Transverse colon (tissue), 4 donors: ENCODE measurements around the gene COX7A2. TPM values are rescaled to one million over a fixed set of nuclear protein-coding genes. Genes with fewer than 3 reads are reported as not detected.
A peak's percentile ranks its signal among the peaks of the same experiment; 100 is the strongest.

ENCODE experiments used
- DNase-seq: peaks from one replicate; pipeline ENCODE4 v3.0.0-alpha.2; 2019
- H3K27ac ChIP-seq, 4 donors: fragments of 200-600 bp; sonication (generic); 2 replicates each; pipeline ENCODE4 v1.5.1; 2016 to 2018; ENCODE audit warnings: inconsistent platforms in 4 of 4
- H3K27me3 ChIP-seq: fragments of 200-600 bp; sonication (generic); 2 replicates; pipeline ENCODE4 v1.5.1; 2017; ENCODE audit warnings: inconsistent platforms
- H3K36me3 ChIP-seq, 4 donors: fragments of 200-600 bp; sonication (generic); 2 replicates each; pipeline ENCODE4 v1.5.1; 2017 to 2019; ENCODE audit warnings: inconsistent platforms in 4 of 4
- H3K4me1 ChIP-seq, 4 donors: fragments of 200-600 bp; sonication (generic); 2 replicates each; pipeline ENCODE4 v1.5.1; 2017 to 2020; ENCODE audit warnings: inconsistent platforms in 4 of 4
- H3K4me3 ChIP-seq, 4 donors: fragments of 200-600 bp; sonication (generic); 1 replicate in 1 of 4; 2 replicates in 3 of 4; pipeline versions ENCODE4 v1.5.1 to v1.6.1; 2017 to 2019; ENCODE audit warnings: inconsistent platforms in 4 of 4
- H3K9me3 ChIP-seq, 2 donors: fragments of 200-600 bp; sonication (generic); 2 replicates each; pipeline ENCODE4 v1.5.1; 2017 to 2019; ENCODE audit warnings: inconsistent platforms in 2 of 2
- EP300 ChIP-seq: sonication (generic); formaldehyde crosslinking; IDR thresholded peaks from one replicate; pipeline ENCODE4 v1.6.1; 2017; ENCODE audit warnings: antibody characterized with exemption, low read depth
- POLR2A ChIP-seq: fragments of 450-650 bp; IDR thresholded peaks from one replicate; pipeline ENCODE4 v1.6.1; 2016; ENCODE audit warnings: antibody characterized with exemption, mild to moderate bottlenecking, moderate library complexity
- POLR2AphosphoS5 ChIP-seq, 3 donors: sonication (generic); formaldehyde crosslinking; IDR thresholded peaks; one replicate each; pipeline ENCODE4 v1.6.1; 2016; ENCODE audit warnings: antibody characterized with exemption in 3 of 3
- WGBS, 2 donors: methylation state at CpG; one replicate each; pipeline ENCODE4 v1.1.5; 2018; ENCODE audit warnings: low coverage in 1 of 2; 5-methylcytosine and 5-hydroxymethylcytosine counted together
- in situ Hi-C, 4 donors: fragments of 200-750 bp; cut with MboI; loops; one replicate each; pipeline versions ENCODE4 v1.15.0 to v1.15.1; 2017; ENCODE audit warnings: low sequenced_read_pairs in 3 of 4, low pct_ligation_motif_present in 1 of 4, low pct_unique_long_range_greater_than_20kb in 1 of 4
- intact Hi-C: fragments of 100-400 bp; cut with DNase I; formaldehyde crosslinking; loops from one replicate; pipeline ENCODE4 v1.15.1; 2023; ENCODE audit warnings: low total_unique reads
- total RNA-seq, 4 donors: library from RNA; depleted of rRNA; stranded (reverse); fragments of >200 nt; gene quantifications; one replicate each; pipeline ENCODE4 v1.1.0, GENCODE V29; 2016
- TF ChIP-seq, protein P1 (sequence below), 5 experiments: fragments of 200-600 bp in 3 of 5; fragments of 450-650 bp in 2 of 5; sonication (generic) in 3 of 5; IDR thresholded peaks; 1 replicate in 2 of 5; 2 replicates in 3 of 5; pipeline ENCODE4 v1.5.1; 2016 to 2017; ENCODE audit warnings: antibody characterized with exemption in 5 of 5, inconsistent platforms in 3 of 5, mild to moderate bottlenecking in 2 of 5, moderate library complexity in 1 of 5

The COX7A2 gene
- total RNA-seq, 4 donors from 2014 or later, result 146 to 469 (median 349) TPM

DNA sequence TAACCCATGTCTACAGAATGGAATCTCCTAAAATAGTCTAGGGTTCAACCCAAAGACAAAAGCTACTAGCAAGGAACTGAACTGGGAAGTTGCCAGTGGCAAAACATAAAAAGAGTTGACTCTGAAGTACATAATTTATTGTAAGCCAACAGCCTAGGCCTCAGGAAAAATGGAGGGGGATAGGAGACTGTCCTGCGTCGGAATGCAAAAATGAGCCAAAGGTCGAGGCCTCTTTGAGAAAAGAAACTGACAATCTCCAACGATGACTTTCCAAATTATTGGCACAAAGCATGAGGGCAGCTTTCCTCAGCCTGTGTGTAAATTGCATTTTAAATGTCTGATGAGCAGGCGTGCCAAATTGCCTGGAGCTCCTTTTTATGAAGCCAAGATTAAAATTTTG is 39.9 kb downstream of the COX7A2 start:
- TF ChIP-seq POLR2AphosphoS5 (IDR thresholded peaks at IDR 0.05), result no peak
- TF ChIP-seq POLR2A, result no peak
- TF ChIP-seq, protein P1, sequence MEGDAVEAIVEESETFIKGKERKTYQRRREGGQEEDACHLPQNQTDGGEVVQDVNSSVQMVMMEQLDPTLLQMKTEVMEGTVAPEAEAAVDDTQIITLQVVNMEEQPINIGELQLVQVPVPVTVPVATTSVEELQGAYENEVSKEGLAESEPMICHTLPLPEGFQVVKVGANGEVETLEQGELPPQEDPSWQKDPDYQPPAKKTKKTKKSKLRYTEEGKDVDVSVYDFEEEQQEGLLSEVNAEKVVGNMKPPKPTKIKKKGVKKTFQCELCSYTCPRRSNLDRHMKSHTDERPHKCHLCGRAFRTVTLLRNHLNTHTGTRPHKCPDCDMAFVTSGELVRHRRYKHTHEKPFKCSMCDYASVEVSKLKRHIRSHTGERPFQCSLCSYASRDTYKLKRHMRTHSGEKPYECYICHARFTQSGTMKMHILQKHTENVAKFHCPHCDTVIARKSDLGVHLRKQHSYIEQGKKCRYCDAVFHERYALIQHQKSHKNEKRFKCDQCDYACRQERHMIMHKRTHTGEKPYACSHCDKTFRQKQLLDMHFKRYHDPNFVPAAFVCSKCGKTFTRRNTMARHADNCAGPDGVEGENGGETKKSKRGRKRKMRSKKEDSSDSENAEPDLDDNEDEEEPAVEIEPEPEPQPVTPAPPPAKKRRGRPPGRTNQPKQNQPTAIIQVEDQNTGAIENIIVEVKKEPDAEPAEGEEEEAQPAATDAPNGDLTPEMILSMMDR (IDR thresholded peaks at IDR 0.05), result no peak
- no peak for TF ChIP-seq EP300
- Histone ChIP-seq H3K4me3 (peak overlapping the region; percentile 2 to 55 (median 39)), H3K4me1 (peaks cover 4 to 56% (median 14%) of the 10 kb centered on the region in 4 donors), H3K36me3 (no peaks in the 10 kb centered on the region), H3K27ac (peak overlapping the region; percentile 79 to 86 (median 84)), H3K9me3 (no peaks in the 10 kb centered on the region), H3K27me3 (peaks cover 87% of the 10 kb centered on the region)
- WGBS, 2 donors, result 13 to 25% methylated on average over 4 to 5 of the region's 5 CpGs
- in situ Hi-C loops, result loop anchor here in 3 of 4 donors (25.0 kb wide), 4 partner anchors 791 to 1466 kb away; no protein-coding TSS in a partner anchor
- intact Hi-C loops, result loop anchor here (5.0 to 10.0 kb wide), 3 partner anchors 449 to 1231 kb away; no protein-coding TSS in a partner anchor
- DNase-seq, result no peak

- peak overlapping the region in 2 of 4 donors; percentile 10 to 33 for H3K4me3 ChIP-seq
- peaks cover 79% of the 10 kb centered on the region for H3K27me3 ChIP-seq
- 43 to 72% methylated on average over 1 to 12 of the region's 12 CpGs for WGBS, 2 donors
- no peaks in the 10 kb centered on the region for H3K9me3 ChIP-seq
- in situ Hi-C loops, result loop anchor here in 3 of 4 donors (25.0 kb wide), 4 partner anchors 790 to 1465 kb away; no protein-coding TSS in a partner anchor
- H3K36me3 ChIP-seq, result no peaks in the 10 kb centered on the region
- intact Hi-C loops, result loop anchor here (5.0 to 10.0 kb wide), 3 partner anchors 448 to 1230 kb away; no protein-coding TSS in a partner anchor
- no peak for TF ChIP-seq POLR2AphosphoS5 (IDR thresholded peaks at IDR 0.05)
- TF ChIP-seq, protein P1 (IDR thresholded peaks at IDR 0.05), result no peak
- TF ChIP-seq POLR2A, result no peak
- TF ChIP-seq EP300, result no peak
- peak overlapping the region; percentile 79 to 86 (median 84) for H3K27ac ChIP-seq
- peaks cover 0 to 50% (median 8%) of the 10 kb centered on the region in 4 donors for H3K4me1 ChIP-seq
- no peak for DNase-seq
Measured at GRCh38 chr6:75202676-75203131, 40.9 kb downstream of the COX7A2 start.

DNA sequence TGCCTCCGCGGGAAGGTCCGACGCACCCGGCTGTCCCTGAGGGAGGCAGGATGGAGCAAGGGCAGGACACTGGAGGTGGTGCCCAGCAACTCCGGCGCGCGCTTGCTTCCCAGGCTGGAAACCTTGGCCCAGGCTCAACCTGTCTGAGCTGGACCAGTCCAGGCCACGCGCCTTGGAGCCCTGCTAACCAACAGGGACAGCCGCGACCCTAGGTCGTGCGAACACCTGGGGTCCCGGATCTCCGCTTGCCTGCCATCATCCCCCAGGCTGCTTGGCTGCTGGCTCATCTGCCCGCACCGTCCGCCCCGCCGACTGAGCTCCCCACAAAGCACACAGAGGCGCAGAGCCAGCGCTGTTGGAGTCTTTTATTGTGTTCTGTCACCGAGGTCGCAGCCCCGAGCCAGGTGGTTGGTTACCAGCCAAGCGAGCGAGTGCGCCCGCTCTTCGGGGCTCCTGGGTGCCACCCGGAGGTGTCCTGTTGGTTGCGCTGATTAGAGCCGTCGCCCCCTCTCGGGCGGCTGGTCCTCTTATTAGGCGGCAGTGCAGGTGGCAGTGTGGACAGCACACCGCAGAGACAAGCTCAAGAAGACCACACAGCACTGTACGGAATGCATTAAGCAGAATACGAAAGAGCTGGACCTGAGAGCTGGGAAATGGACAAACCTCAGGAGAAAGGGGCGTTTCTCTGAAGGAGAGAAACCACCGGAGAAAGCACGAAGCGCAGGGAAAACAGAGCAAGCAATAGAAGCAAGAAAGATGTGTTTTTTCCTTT is 41.5 kb downstream of the COX7A2 start:
- DNase-seq, result peak; percentile 16
- Histone ChIP-seq H3K27ac (peak overlapping the region; percentile 79 to 86 (median 84)), H3K9me3 (no peaks in the 10 kb centered on the region), H3K4me3 (peak overlapping the region in 3 of 4 donors; percentile 10 to 33 (median 20)), H3K36me3 (no peaks in the 10 kb centered on the region), H3K27me3 (peaks cover 73% of the 10 kb centered on the region), H3K4me1 (peaks cover 0 to 47% (median 6%) of the 10 kb centered on the region in 4 donors)
- in situ Hi-C loops (loop anchor here in 3 of 4 donors (25.0 kb wide), 4 partner anchors 790 to 1465 kb away; no protein-coding TSS in a partner anchor), intact Hi-C loops (loop anchor here (5.0 to 10.0 kb wide), 3 partner anchors 447 to 1230 kb away; no protein-coding TSS in a partner anchor)
- TF ChIP-seq EP300, result no peak
- TF ChIP-seq, protein P1 (IDR thresholded peaks at IDR 0.05), result no peak
- TF ChIP-seq POLR2A, result no peak
- TF ChIP-seq POLR2AphosphoS5 (IDR thresholded peaks at IDR 0.05), result no peak
- 30 to 38% methylated on average over 2 to 43 of the region's 46 CpGs for WGBS, 2 donors

DNA sequence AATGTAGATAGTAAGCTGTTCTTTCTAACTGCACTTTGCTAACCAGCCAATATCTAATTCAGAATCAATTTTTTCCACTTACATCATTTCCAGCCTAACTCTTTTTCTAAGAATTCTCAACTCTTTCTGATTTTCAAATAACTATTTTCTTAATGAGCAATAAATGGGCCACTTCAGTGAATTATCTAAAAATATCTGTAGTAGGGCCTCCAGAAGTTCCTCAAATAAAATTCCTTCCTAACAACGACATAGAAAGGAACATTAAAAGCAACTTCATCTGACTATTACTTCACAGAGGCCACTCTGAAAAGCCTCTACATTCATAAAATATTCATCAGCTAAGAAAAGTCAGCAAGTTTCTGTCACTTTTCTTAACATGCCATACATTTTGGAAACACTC is 42.6 kb downstream of the COX7A2 start:
- WGBS, 2 donors, result 24 to 36% methylated on average over 1 of the region's 1 CpG
- Histone ChIP-seq H3K27ac (peak overlapping the region in 3 of 4 donors; percentile 79 to 86 (median 84)), H3K4me1 (peaks cover 0 to 36% (median 3%) of the 10 kb centered on the region in 4 donors), H3K36me3 (no peaks in the 10 kb centered on the region), H3K27me3 (peaks cover 62% of the 10 kb centered on the region), H3K4me3 (no peak overlapping the region), H3K9me3 (no peaks in the 10 kb centered on the region)
- in situ Hi-C loops (loop anchor here in 3 of 4 donors (25.0 kb wide), 4 partner anchors 789 to 1464 kb away; no protein-coding TSS in a partner anchor), intact Hi-C loops (loop anchor here (5.0 to 10.0 kb wide), 3 partner anchors 446 to 1229 kb away; no protein-coding TSS in a partner anchor)
- TF ChIP-seq POLR2AphosphoS5 (IDR thresholded peaks at IDR 0.05), result no peak
- TF ChIP-seq POLR2A, result no peak
- no peak for TF ChIP-seq EP300
- TF ChIP-seq, protein P1 (IDR thresholded peaks at IDR 0.05), result no peak
- DNase-seq, result no peak
